Smooth muscle cell (in vitro differentiated cells): Measurements from ENCODE around the gene UCK2. TPM values are rescaled to one million over a fixed set of nuclear protein-coding genes. Genes with fewer than 3 reads are reported as not detected.

ENCODE experiments used
- DNase-seq: peaks from one replicate; lab custom pipeline; 2025; ENCODE audit not compliant: unreplicated experiment; lab: John Stamatoyannopoulos, UW
- H2AFZ ChIP-seq: fragments of 200-600 bp; sonication (generic); 2 replicates; pipeline ENCODE4 v1.6.0; 2016; ENCODE audit warnings: antibody characterized with exemption, low read depth, mild to moderate bottlenecking
- H3F3A ChIP-seq: fragments of 200-600 bp; sonication (generic); 2 replicates; pipeline ENCODE4 v1.6.0; 2017; ENCODE audit warnings: antibody characterized with exemption, low read depth
- H3K27ac ChIP-seq: fragments of 200-600 bp; sonication (generic); 2 replicates; pipeline ENCODE4 v1.5.1; 2016; ENCODE audit warnings: low read depth, mild to moderate bottlenecking
- H3K27me3 ChIP-seq: fragments of 200-600 bp; sonication (generic); 2 replicates; pipeline ENCODE4 v1.6.1; 2016; ENCODE audit warnings: low read depth, mild to moderate bottlenecking
- H3K36me3 ChIP-seq: fragments of 200-600 bp; sonication (generic); 2 replicates; pipeline ENCODE4 v1.5.1; 2016; ENCODE audit warnings: low read depth
- H3K4me1 ChIP-seq: fragments of 200-600 bp; sonication (generic); 2 replicates; pipeline ENCODE4 v1.5.1; 2016; ENCODE audit warnings: low read depth
- H3K4me2 ChIP-seq: fragments of 200-600 bp; sonication (generic); 2 replicates; pipeline ENCODE4 v1.6.0; 2016; ENCODE audit warnings: mild to moderate bottlenecking
- H3K4me3 ChIP-seq: fragments of 200-600 bp; sonication (generic); 2 replicates; pipeline ENCODE4 v1.5.1; 2016; ENCODE audit warnings: mild to moderate bottlenecking
- H3K79me2 ChIP-seq: fragments of 200-600 bp; sonication (generic); 2 replicates; pipeline ENCODE4 v1.6.0; 2016; ENCODE audit warnings: low read depth, mild to moderate bottlenecking
- H3K9ac ChIP-seq: fragments of 200-600 bp; sonication (generic); 2 replicates; pipeline ENCODE4 v1.6.0; 2016; ENCODE audit warnings: low read depth
- H3K9me3 ChIP-seq: fragments of 200-600 bp; sonication (generic); replicated peaks from 2 replicates; pipeline ENCODE4 v1.5.1; 2016; ENCODE audit warnings: low read depth
- H4K20me1 ChIP-seq: fragments of 200-600 bp; sonication (generic); 2 replicates; pipeline ENCODE4 v1.6.0; 2016; ENCODE audit warnings: low read depth
- CTCF ChIP-seq: fragments of 200-600 bp; sonication (generic); IDR thresholded peaks from 2 replicates; pipeline ENCODE4 v1.5.1; 2017; ENCODE audit warnings: borderline replicate concordance, mild to moderate bottlenecking, antibody characterized with exemption; ENCODE audit not compliant: insufficient read depth, poor library complexity, severe bottlenecking
- WGBS: methylation state at CpG from one replicate; pipeline ENCODE4 v1.1.7; 2016; ENCODE audit warnings: low lambda C conversion rate; 5-methylcytosine and 5-hydroxymethylcytosine counted together
- polyA plus RNA-seq: library from polyadenylated mRNA; unstranded; fragments of >200 nt; fragmentation: Nextera tagmentation; extraction: Ambion mirVana; gene quantifications from 2 replicates; pipeline ENCODE4 v1.2.1, GENCODE V29; 2016
- total RNA-seq: library from RNA; depleted of rRNA; stranded (reverse); fragments of >200 nt; gene quantifications from 2 replicates; pipeline ENCODE4 v1.2.3, GENCODE V29; 2014

UCK2 gene
- total and polyA plus RNA-seq, 2 experiments from 2014 or later: 32.6 to 39.5 TPM

GRCh38 chr1:165844114-165844798 lies 16.8 kb downstream of the UCK2 start:
- WGBS: 76% methylated on average over 11 of the region's 11 CpGs
- H4K20me1 ChIP-seq: peaks cover 73% of the 10 kb centered on the region
- no peak overlapping the region for H3K4me2 ChIP-seq
- no peaks in the 10 kb centered on the region for H3F3A ChIP-seq
- peaks cover 98% of the 10 kb centered on the region for H3K79me2 ChIP-seq
- no peaks in the 10 kb centered on the region for H3K9me3 ChIP-seq
- no peaks in the 10 kb centered on the region for H3K36me3 ChIP-seq
- no peak overlapping the region for H2AFZ ChIP-seq
- no peak overlapping the region for H3K4me3 ChIP-seq
- H3K27me3 ChIP-seq: no peaks in the 10 kb centered on the region
- no peak overlapping the region for H3K9ac ChIP-seq
- DNase-seq: no peak
- no peak for TF ChIP-seq CTCF
- H3K27ac ChIP-seq: no peak overlapping the region
- peaks cover 7% of the 10 kb centered on the region for H3K4me1 ChIP-seq

GRCh38 chr1:165844933-165845332 lies 17.5 kb downstream of the UCK2 start:
- Histone ChIP-seq H3K4me2 (no peak overlapping the region), H3K9ac (no peak overlapping the region), H3K4me1 (peaks cover 7% of the 10 kb centered on the region), H2AFZ (no peak overlapping the region), H3K27ac (no peak overlapping the region), H3K4me3 (no peak overlapping the region), H3K27me3 (no peaks in the 10 kb centered on the region), H3K79me2 (peaks cover 98% of the 10 kb centered on the region), H3F3A (no peaks in the 10 kb centered on the region), H3K36me3 (no peaks in the 10 kb centered on the region), H3K9me3 (no peaks in the 10 kb centered on the region), H4K20me1 (peaks cover 78% of the 10 kb centered on the region)
- TF ChIP-seq CTCF: no peak
- 84% methylated on average over 6 of the region's 6 CpGs for WGBS
- no peak for DNase-seq

GRCh38 chr1:165845569-165845968 lies 18.2 kb downstream of the UCK2 start:
- 92% methylated on average over 3 of the region's 3 CpGs for WGBS
- H3K27ac ChIP-seq: no peak overlapping the region
- no peak for TF ChIP-seq CTCF
- no peaks in the 10 kb centered on the region for H3K36me3 ChIP-seq
- no peak overlapping the region for H3K4me2 ChIP-seq
- H3K4me3 ChIP-seq: no peak overlapping the region
- no peaks in the 10 kb centered on the region for H3K27me3 ChIP-seq
- H3K9ac ChIP-seq: no peak overlapping the region
- H3F3A ChIP-seq: no peaks in the 10 kb centered on the region
- DNase-seq: no peak
- peaks cover 96% of the 10 kb centered on the region for H3K79me2 ChIP-seq
- peaks cover 7% of the 10 kb centered on the region for H3K4me1 ChIP-seq
- H3K9me3 ChIP-seq: no peaks in the 10 kb centered on the region
- H2AFZ ChIP-seq: no peak overlapping the region
- H4K20me1 ChIP-seq: peaks cover 74% of the 10 kb centered on the region

GRCh38 chr1:165845992-165846748 lies 18.8 kb downstream of the UCK2 start:
- no peak overlapping the region for H3K4me3 ChIP-seq
- H3K9me3 ChIP-seq: no peaks in the 10 kb centered on the region
- no peaks in the 10 kb centered on the region for H3K27me3 ChIP-seq
- WGBS: 94% methylated on average over 2 of the region's 2 CpGs
- no peak for DNase-seq
- H3K36me3 ChIP-seq: no peaks in the 10 kb centered on the region
- H3K27ac ChIP-seq: no peak overlapping the region
- H3K9ac ChIP-seq: no peak overlapping the region
- no peak for TF ChIP-seq CTCF
- peaks cover 72% of the 10 kb centered on the region for H4K20me1 ChIP-seq
- H2AFZ ChIP-seq: no peak overlapping the region
- no peaks in the 10 kb centered on the region for H3F3A ChIP-seq
- H3K4me2 ChIP-seq: no peak overlapping the region
- peaks cover 7% of the 10 kb centered on the region for H3K4me1 ChIP-seq
- H3K79me2 ChIP-seq: peaks cover 94% of the 10 kb centered on the region
